DND-41 (cell line): ENCODE measurements around the gene RUNX1.

Experiments
- CTCF ChIP-seq: IDR thresholded peaks from 2 replicates; pipeline ENCODE4 v1.5.1; 2012; ENCODE audit warnings: borderline replicate concordance, low read length, moderate library complexity, mild to moderate bottlenecking; ENCODE audit not compliant: poor library complexity, severe bottlenecking; ENCODE audit errors: extremely low read depth
- EZH2 ChIP-seq: IDR thresholded peaks from 3 replicates; pipeline ENCODE4 v1.6.1; 2012; ENCODE audit warnings: borderline replicate concordance, low read depth, mild to moderate bottlenecking, moderate library complexity, low read length, inconsistent platforms; ENCODE audit not compliant: severe bottlenecking

- TF ChIP-seq CTCF (no peak), EZH2 (no peak)
Measured at GRCh38 chr21:35006248-35006647, 42.9 kb downstream of the RUNX1 start.
